ENCODE measurements around the gene ANKUB1. TPM values are rescaled to one million over a fixed set of nuclear protein-coding genes. Genes with fewer than 3 reads are reported as not detected.

The ANKUB1 gene
- total RNA-seq, 6 experiments from 2014 or later, result not detected

DNA sequence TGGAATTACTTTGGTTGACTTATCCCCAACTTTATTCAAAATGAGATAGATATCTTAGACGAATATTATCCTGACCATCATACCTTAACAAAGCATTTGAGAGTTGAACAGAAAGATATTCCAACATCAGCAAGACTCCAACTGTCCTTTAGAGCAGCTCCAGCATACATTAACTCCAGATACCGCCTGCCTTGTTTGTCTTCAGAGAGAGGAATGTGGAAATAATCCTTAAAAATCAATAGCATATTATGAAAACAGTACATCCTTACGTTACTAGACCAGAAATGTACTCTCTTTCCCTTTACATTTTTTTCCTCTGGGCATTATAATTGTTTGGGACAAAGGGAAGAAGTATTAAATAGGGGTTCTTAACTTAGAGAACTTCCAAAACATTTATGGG, 1.7 kb downstream of the ANKUB1 start:
- H3K27ac ChIP-seq, result no peak overlapping the region
- no peak for DNase-seq
- H3K4me3 ChIP-seq, result no peak overlapping the region
- no peaks in the 10 kb centered on the region for H3K27me3 ChIP-seq
- intact Hi-C loops (cut with DNase I), result no loop called here
- TF ChIP-seq, protein P1, sequence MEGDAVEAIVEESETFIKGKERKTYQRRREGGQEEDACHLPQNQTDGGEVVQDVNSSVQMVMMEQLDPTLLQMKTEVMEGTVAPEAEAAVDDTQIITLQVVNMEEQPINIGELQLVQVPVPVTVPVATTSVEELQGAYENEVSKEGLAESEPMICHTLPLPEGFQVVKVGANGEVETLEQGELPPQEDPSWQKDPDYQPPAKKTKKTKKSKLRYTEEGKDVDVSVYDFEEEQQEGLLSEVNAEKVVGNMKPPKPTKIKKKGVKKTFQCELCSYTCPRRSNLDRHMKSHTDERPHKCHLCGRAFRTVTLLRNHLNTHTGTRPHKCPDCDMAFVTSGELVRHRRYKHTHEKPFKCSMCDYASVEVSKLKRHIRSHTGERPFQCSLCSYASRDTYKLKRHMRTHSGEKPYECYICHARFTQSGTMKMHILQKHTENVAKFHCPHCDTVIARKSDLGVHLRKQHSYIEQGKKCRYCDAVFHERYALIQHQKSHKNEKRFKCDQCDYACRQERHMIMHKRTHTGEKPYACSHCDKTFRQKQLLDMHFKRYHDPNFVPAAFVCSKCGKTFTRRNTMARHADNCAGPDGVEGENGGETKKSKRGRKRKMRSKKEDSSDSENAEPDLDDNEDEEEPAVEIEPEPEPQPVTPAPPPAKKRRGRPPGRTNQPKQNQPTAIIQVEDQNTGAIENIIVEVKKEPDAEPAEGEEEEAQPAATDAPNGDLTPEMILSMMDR (IDR thresholded peaks at IDR 0.05), result no peak
- TF ChIP-seq POLR2A (IDR thresholded peaks at IDR 0.05), result no peak
- WGBS (ENCODE audit: insufficient coverage, low coverage, low lambda C conversion rate, missing lambda C conversion rate), result 35% methylated on average over 3 of the region's 3 CpGs
- no peaks in the 10 kb centered on the region for H3K4me1 ChIP-seq
- no peaks in the 10 kb centered on the region for H3K9me3 ChIP-seq
- ATAC-seq, result no peak
- H3K36me3 ChIP-seq, result no peaks in the 10 kb centered on the region

DNA sequence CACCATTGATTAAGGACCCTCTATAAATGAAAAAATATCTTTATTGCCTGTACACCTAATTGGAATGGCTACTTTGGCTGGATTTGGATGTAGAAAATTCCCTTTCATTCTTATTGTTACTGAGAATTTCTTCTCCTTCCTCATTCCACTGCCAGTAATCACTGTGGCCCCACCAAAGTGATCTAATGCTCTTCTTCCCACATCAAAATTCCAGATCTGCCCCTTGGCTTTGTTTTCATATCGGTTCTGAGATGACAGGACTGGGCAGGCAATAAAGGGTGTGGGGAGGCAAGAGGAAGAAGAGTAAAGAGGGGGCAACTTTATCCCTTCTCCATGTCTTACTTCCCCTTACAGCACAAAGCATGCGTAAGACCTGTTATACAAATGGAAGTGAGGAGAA, 2.1 kb downstream of the ANKUB1 start:
- intact Hi-C loops (cut with DNase I), result no loop called here
- no peaks in the 10 kb centered on the region for H3K36me3 ChIP-seq
- no peak for TF ChIP-seq POLR2A (IDR thresholded peaks at IDR 0.05)
- TF ChIP-seq, protein P1 (IDR thresholded peaks at IDR 0.05), result no peak
- H3K9me3 ChIP-seq, result no peaks in the 10 kb centered on the region
- no peaks in the 10 kb centered on the region for H3K4me1 ChIP-seq
- H3K4me3 ChIP-seq, result no peak overlapping the region
- DNase-seq (no peak), ATAC-seq (no peak)
- no peak overlapping the region for H3K27ac ChIP-seq
- WGBS (ENCODE audit: insufficient coverage, low coverage, low lambda C conversion rate, missing lambda C conversion rate), result 73% methylated on average over 2 of the region's 2 CpGs
- H3K27me3 ChIP-seq, result no peaks in the 10 kb centered on the region

DNA sequence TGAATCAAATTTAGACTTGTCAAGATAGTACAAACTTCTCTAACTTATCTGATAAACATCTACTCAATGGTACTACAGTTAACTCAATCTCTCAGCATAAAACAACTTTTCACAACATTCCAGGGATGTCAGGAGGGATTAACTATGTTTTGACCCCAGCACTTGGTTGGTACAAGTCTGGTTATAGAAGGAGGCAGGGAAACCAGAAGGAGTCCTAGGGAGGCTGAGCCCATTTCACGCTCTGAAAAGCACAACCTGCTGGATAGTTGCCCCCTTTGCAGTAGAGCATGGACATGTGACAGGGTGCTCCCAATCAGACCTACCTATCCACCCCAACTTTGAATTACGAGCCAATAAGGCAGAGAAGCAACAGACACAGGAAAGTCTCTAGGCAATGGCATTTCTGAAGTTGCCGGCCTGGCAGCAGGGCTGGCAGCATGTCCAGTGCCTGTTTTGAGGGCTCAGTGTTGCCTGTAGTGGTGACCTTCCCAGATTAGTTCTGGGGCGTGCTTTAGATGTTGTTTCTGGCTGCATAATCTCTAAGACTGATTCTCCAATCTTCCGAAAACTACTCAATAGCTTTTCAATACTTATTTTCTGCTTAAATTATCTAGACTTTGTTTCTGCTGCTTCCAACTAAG, 8.2 kb downstream of the ANKUB1 start:
- Histone ChIP-seq H3K27ac (no peak overlapping the region), H3K36me3 (no peaks in the 10 kb centered on the region), H3K27me3 (no peaks in the 10 kb centered on the region), H3K4me3 (no peak overlapping the region), H3K4me1 (no peaks in the 10 kb centered on the region), H3K9me3 (no peaks in the 10 kb centered on the region)
- TF ChIP-seq POLR2A (IDR thresholded peaks at IDR 0.05), result no peak
- TF ChIP-seq, protein P1 (IDR thresholded peaks at IDR 0.05), result no peak
- intact Hi-C loops (cut with DNase I), result no loop called here
- no peak for ATAC-seq
- no peak for DNase-seq
- WGBS (ENCODE audit: insufficient coverage, low coverage, low lambda C conversion rate, missing lambda C conversion rate), result 90% methylated on average over 1 of the region's 5 CpGs

DNA sequence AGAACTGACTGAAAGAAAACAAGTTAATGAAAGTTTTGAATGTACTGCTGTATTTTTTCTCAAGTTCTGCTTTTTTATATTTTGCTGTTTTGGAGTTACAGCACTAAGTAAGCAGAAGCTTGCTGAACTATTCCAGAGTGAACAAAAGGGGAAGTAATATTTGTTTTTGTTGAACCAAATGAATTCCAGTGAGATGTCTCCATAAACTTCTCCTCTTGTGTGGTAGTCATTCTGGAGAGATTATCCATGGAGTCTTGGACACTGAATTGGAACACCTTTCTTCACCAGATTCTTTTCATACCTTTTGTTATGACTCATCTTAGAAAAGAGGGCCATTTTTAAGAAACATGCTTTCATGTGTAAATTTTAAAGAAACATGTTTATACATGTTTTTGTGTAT, 8.8 kb downstream of the ANKUB1 start:
- DNase-seq, result no peak
- H3K27ac ChIP-seq, result no peak overlapping the region
- no peaks in the 10 kb centered on the region for H3K36me3 ChIP-seq
- no peaks in the 10 kb centered on the region for H3K9me3 ChIP-seq
- H3K4me1 ChIP-seq, result no peaks in the 10 kb centered on the region
- peak in 1 of 4 donors; percentile 57 for ATAC-seq
- H3K4me3 ChIP-seq, result no peak overlapping the region
- TF ChIP-seq, protein P1 (IDR thresholded peaks at IDR 0.05), result no peak
- TF ChIP-seq POLR2A (IDR thresholded peaks at IDR 0.05), result no peak
- no peaks in the 10 kb centered on the region for H3K27me3 ChIP-seq
- intact Hi-C loops (cut with DNase I), result no loop called here

DNA sequence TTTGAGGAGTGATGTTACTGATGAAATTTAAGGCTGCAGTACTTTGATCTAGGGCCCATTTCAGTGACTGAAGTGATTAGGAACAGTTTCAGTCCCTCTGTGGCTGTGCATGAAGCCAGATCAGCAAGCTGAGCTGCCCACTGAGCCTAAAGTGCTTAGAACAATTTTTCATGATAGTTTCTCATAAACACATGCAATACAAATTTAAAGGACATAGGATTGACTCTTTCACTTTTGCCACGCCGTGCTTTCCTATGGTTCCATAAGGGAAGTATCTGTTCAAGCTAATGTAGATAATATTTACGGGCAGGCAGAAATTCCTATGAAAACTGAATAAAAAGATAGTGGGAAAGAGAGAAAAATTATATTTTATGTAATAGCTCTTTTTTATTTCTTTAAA, 10.6 kb downstream of the ANKUB1 start:
- TF ChIP-seq, protein P1 (IDR thresholded peaks at IDR 0.05), result no peak
- no peak for TF ChIP-seq POLR2A (IDR thresholded peaks at IDR 0.05)
- 71% methylated on average over 3 of the region's 3 CpGs for WGBS (ENCODE audit: insufficient coverage, low coverage, low lambda C conversion rate, missing lambda C conversion rate)
- H3K4me3 ChIP-seq, result no peak overlapping the region

More for the DNA sequence above, 10.6 kb downstream of the ANKUB1 start:
- H3K27me3 ChIP-seq, result no peaks in the 10 kb centered on the region
- no peak overlapping the region for H3K27ac ChIP-seq
- H3K9me3 ChIP-seq, result no peaks in the 10 kb centered on the region
- DNase-seq (no peak), ATAC-seq (peak in 1 of 4 donors; percentile 16)
- H3K4me1 ChIP-seq, result no peaks in the 10 kb centered on the region
- intact Hi-C loops (cut with DNase I), result no loop called here
- no peaks in the 10 kb centered on the region for H3K36me3 ChIP-seq

Data from right lobe of liver (tissue), 6 donors.